T-cell (primary cell): Measurements from ENCODE around the gene ZNF827. TPM values are rescaled to one million over a fixed set of nuclear protein-coding genes. Genes with fewer than 3 reads are reported as not detected.
A peak's percentile ranks its signal among the peaks of the same experiment; 100 is the strongest.

Experiments used
- ATAC-seq, 4 experiments: fragments of 200-7000 bp in 3 of 4; fragments of 150-1000 bp in 1 of 4; cut with Tn5 transposase; replicated peaks in 1 of 4; 1 replicate in 3 of 4; 2 replicates in 1 of 4; pipeline ENCODE4 v1.10.0; 2021; ENCODE audit warnings: moderate library complexity in 3 of 4, mild to moderate bottlenecking in 2 of 4, moderate number of reproducible peaks in 1 of 4
- CTCF ChIA-PET, 2 donors: fragments of 300-600 bp; sonication (Branson Sonifier 250); formaldehyde crosslinking; loops; one replicate each; lab custom pipeline; 2022; ENCODE audit warnings: antibody characterized with exemption in 2 of 2; lab: Charles Lee
- POLR2A ChIA-PET, 2 donors: fragments of 300-600 bp; sonication (Branson Sonifier 250); formaldehyde crosslinking; loops; one replicate each; lab custom pipeline; 2022; ENCODE audit warnings: antibody characterized with exemption in 2 of 2; lab: Charles Lee
- DNase-seq, 35 experiments: peaks; one replicate each; pipeline versions ENCODE4 v3.0.0 to v3.0.0-alpha.2; 2013 to 2023
- H3K27ac ChIP-seq: one replicate; pipeline ENCODE4 v1.5.1; 2013; ENCODE audit warnings: low read length
- H3K27me3 ChIP-seq, 2 experiments: replicated peaks in 1 of 2; 1 replicate in 1 of 2; 2 replicates in 1 of 2; pipeline versions ENCODE4 v1.6.1 to v1.7.0; 2013; ENCODE audit warnings: low read length in 1 of 2, mixed read lengths in 1 of 2; ENCODE audit not compliant: control insufficient read depth in 2 of 2, insufficient read depth in 2 of 2; ENCODE audit errors: extremely low read depth in 1 of 2
- H3K36me3 ChIP-seq, 2 donors: 1 replicate in 1 of 2; 2 replicates in 1 of 2; pipeline versions ENCODE4 v1.6.1 to v1.7.0; 2013; ENCODE audit warnings: low read length in 1 of 2; ENCODE audit not compliant: control insufficient read depth in 2 of 2, insufficient read depth in 1 of 2; ENCODE audit errors: extremely low read depth in 1 of 2
- H3K4me1 ChIP-seq, 2 experiments: 1 replicate in 1 of 2; 2 replicates in 1 of 2; pipeline versions ENCODE4 v1.6.1 to v1.7.0; 2013; ENCODE audit warnings: low read length in 2 of 2, mixed read lengths in 1 of 2; ENCODE audit not compliant: insufficient read depth in 2 of 2, control insufficient read depth in 1 of 2; ENCODE audit errors: extremely low read depth in 1 of 2
- H3K4me3 ChIP-seq, 2 donors: 1 replicate in 1 of 2; 2 replicates in 1 of 2; pipeline versions ENCODE4 v1.5.1 to v1.7.0; 2013; ENCODE audit warnings: mild to moderate bottlenecking in 2 of 2, low read length in 1 of 2, moderate library complexity in 1 of 2; ENCODE audit not compliant: control insufficient read depth in 1 of 2; ENCODE audit errors: extremely low read depth in 1 of 2
- H3K9me3 ChIP-seq: 2 replicates; pipeline ENCODE4 v1.7.0; 2013
- H3K27ac Mint-ChIP-seq, 2 donors: one replicate each; pipeline ENCODE4 v1.8.0; 2020 to 2021; ENCODE audit warnings: mild to moderate bottlenecking in 2 of 2, mixed read lengths in 2 of 2
- H3K27me3 Mint-ChIP-seq, 2 donors: one replicate each; pipeline ENCODE4 v1.8.0; 2021 to 2022; ENCODE audit warnings: mixed read lengths in 2 of 2
- H3K36me3 Mint-ChIP-seq: one replicate; pipeline ENCODE4 v1.8.0; 2021; ENCODE audit warnings: mixed read lengths
- H3K4me1 Mint-ChIP-seq, 3 donors: one replicate each; pipeline ENCODE4 v1.8.0; 2020 to 2022; ENCODE audit warnings: mixed read lengths in 3 of 3, mild to moderate bottlenecking in 1 of 3
- H3K4me3 Mint-ChIP-seq, 3 donors: one replicate each; pipeline ENCODE4 v1.8.0; 2020 to 2022; ENCODE audit warnings: mild to moderate bottlenecking in 3 of 3, mixed read lengths in 3 of 3, moderate library complexity in 3 of 3
- H3K9me3 Mint-ChIP-seq, 3 donors: one replicate each; pipeline ENCODE4 v1.8.0; 2020 to 2022; ENCODE audit warnings: mixed read lengths in 3 of 3
- WGBS: methylation state at CpG from one replicate; pipeline ENCODE4 v1.1.5; 2013; ENCODE audit warnings: missing lambda C conversion rate; ENCODE audit not compliant: insufficient coverage; 5-methylcytosine and 5-hydroxymethylcytosine counted together
- total RNA-seq, 35 experiments: library from RNA in 6 of 35; stranded (reverse) in 6 of 35; fragments of 120-200 nt in 1 of 35; gene quantifications; one replicate each; pipeline versions ENCODE4 v1.2.1 to v1.2.4 and lab custom pipeline; 2013 to 2026

The ZNF827 gene
- total RNA-seq, 5 donors from 2014 or later (not counting 1 experiment from before 2014, with no cell fraction given): 17.3 to 24.8 (median 18.5) TPM

GRCh38 chr4:145936142-145936996 lies 2.3 kb downstream of the ZNF827 start:
- no peaks in the 10 kb centered on the region for H3K36me3 ChIP-seq
- ChIA-PET CTCF (interaction anchor here (0.6 to 1.4 kb wide), 7 partner anchors 9 to 755 kb away, joined by 3 to 12 read pairs (median 3); no protein-coding TSS in a partner anchor), POLR2A (interaction anchor here (0.6 to 0.7 kb wide), 3 partner anchors 20 to 1681 kb away, joined by 3 to 5 read pairs (median 4); no protein-coding TSS in a partner anchor)
- peak overlapping the region; percentile 63 for H3K27ac ChIP-seq
- ATAC-seq (peak; percentile 54 to 63 (median 60)), DNase-seq (peak; percentile 35 to 80 (median 55))
- no peaks in the 10 kb centered on the region for H3K36me3 Mint-ChIP-seq
- 0% methylated on average over 32 of the region's 70 CpGs for WGBS
- H3K27me3 Mint-ChIP-seq: peaks cover 0 to 2% of the 10 kb centered on the region in 2 donors
- H3K4me3 ChIP-seq: peak overlapping the region; percentile 83 to 85
- no peaks in the 10 kb centered on the region for H3K9me3 ChIP-seq
- peak overlapping the region; percentile 94 to 96 for H3K27ac Mint-ChIP-seq
- no peaks in the 10 kb centered on the region for H3K9me3 Mint-ChIP-seq
- H3K27me3 ChIP-seq: no peaks in the 10 kb centered on the region
- peaks cover 6 to 12% of the 10 kb centered on the region in 2 experiments for H3K4me1 ChIP-seq
- H3K4me3 Mint-ChIP-seq: peak overlapping the region; percentile 90 to 92 (median 90)
- H3K4me1 Mint-ChIP-seq: peaks cover 38 to 55% (median 42%) of the 10 kb centered on the region in 3 donors

- H3K36me3 ChIP-seq: no peaks in the 10 kb centered on the region
- Mint-ChIP-seq H3K36me3 (no peaks in the 10 kb centered on the region), H3K4me1 (peaks cover 43 to 63% (median 47%) of the 10 kb centered on the region in 3 donors), H3K27me3 (peaks cover 0 to 2% of the 10 kb centered on the region in 2 donors), H3K9me3 (no peaks in the 10 kb centered on the region), H3K4me3 (peak overlapping the region; percentile 90 to 92 (median 90)), H3K27ac (peak overlapping the region; percentile 94 to 96)
- POLR2A ChIA-PET: no interaction called here
- H3K27me3 ChIP-seq: no peaks in the 10 kb centered on the region
- no peaks in the 10 kb centered on the region for H3K9me3 ChIP-seq
- H3K4me3 ChIP-seq: peak overlapping the region; percentile 83 to 85
- peaks cover 6 to 12% of the 10 kb centered on the region in 2 experiments for H3K4me1 ChIP-seq
- WGBS: 20% methylated on average over 2 of the region's 18 CpGs
- H3K27ac ChIP-seq: peak overlapping the region; percentile 56
- CTCF ChIA-PET: interaction anchor here (0.8 to 0.9 kb wide), 2 partner anchors 16 to 22 kb away, joined by 3 read pairs; no protein-coding TSS in a partner anchor
- ATAC-seq (no peak), DNase-seq (peak in 4 of 35 experiments; percentile 1 to 40 (median 8))
Measured at GRCh38 chr4:145935253-145936141, 3.1 kb downstream of the ZNF827 start.

GRCh38 chr4:145934434-145935047 lies 4.1 kb downstream of the ZNF827 start:
- no peaks in the 10 kb centered on the region for H3K27me3 ChIP-seq
- Mint-ChIP-seq H3K4me1 (peaks cover 47 to 69% (median 49%) of the 10 kb centered on the region in 3 donors), H3K27me3 (peaks cover 0 to 2% of the 10 kb centered on the region in 2 donors), H3K9me3 (no peaks in the 10 kb centered on the region), H3K4me3 (peak overlapping the region; percentile 17 to 92 (median 90)), H3K36me3 (no peaks in the 10 kb centered on the region), H3K27ac (peak overlapping the region; percentile 94 to 96)
- H3K4me3 ChIP-seq: no peak overlapping the region
- ChIA-PET CTCF (no interaction called here), POLR2A (no interaction called here)
- 88% methylated on average over 2 of the region's 3 CpGs for WGBS
- no peak overlapping the region for H3K27ac ChIP-seq
- ATAC-seq: no peak
- no peak for DNase-seq
- no peaks in the 10 kb centered on the region for H3K36me3 ChIP-seq
- peaks cover 6 to 12% of the 10 kb centered on the region in 2 experiments for H3K4me1 ChIP-seq
- H3K9me3 ChIP-seq: no peaks in the 10 kb centered on the region

- no CpG with 5 or more reads among the region's 2 CpGs for WGBS
- Mint-ChIP-seq H3K27me3 (no peaks in the 10 kb centered on the region), H3K4me3 (no peak overlapping the region), H3K9me3 (no peaks in the 10 kb centered on the region), H3K4me1 (peaks cover 39 to 55% (median 48%) of the 10 kb centered on the region in 3 donors), H3K36me3 (peaks cover 3% of the 10 kb centered on the region), H3K27ac (no peak overlapping the region)
- ATAC-seq: no peak
- POLR2A ChIA-PET: no interaction called here
- Histone ChIP-seq H3K4me3 (no peak overlapping the region), H3K27ac (no peak overlapping the region), H3K36me3 (no peaks in the 10 kb centered on the region), H3K27me3 (no peaks in the 10 kb centered on the region), H3K9me3 (no peaks in the 10 kb centered on the region), H3K4me1 (peaks cover 3 to 7% of the 10 kb centered on the region in 2 experiments)
- DNase-seq: no peak
- CTCF ChIA-PET: no interaction called here
Measured at GRCh38 chr4:145933134-145933533, 5.5 kb downstream of the ZNF827 start.

DNA sequence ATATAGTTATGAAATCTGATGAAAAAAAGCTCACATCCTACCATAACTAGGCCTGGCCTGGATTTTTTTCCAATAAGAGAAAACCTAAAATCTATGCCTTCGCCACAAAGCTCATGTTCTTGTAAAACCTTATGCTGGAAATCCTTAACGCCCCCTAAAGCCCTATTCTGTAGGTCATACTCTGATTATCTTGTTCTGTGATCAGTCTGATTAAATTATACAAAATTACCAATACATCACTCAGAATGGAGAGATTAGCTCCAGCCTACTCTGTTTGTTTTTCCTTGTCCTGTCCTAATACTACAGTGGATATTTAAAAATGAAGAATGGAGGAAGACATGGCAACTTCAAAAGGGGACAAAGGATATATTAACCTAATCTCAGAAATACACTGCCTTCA lies 7.2 kb downstream of the ZNF827 start:
- Mint-ChIP-seq H3K4me3 (no peak overlapping the region), H3K9me3 (peaks cover 0 to under 1% (median 0%) of the 10 kb centered on the region in 3 donors), H3K27me3 (no peaks in the 10 kb centered on the region), H3K4me1 (peaks cover 42 to 54% (median 53%) of the 10 kb centered on the region in 3 donors), H3K36me3 (peaks cover 3% of the 10 kb centered on the region), H3K27ac (no peak overlapping the region)
- ChIA-PET CTCF (interaction anchor here (0.7 to 1.7 kb wide), 4 partner anchors 11 to 53 kb away, joined by 3 read pairs; no protein-coding TSS in a partner anchor), POLR2A (interaction anchor here in 1 of 2 donors (0.5 to 0.9 kb wide), 4 partner anchors 13 to 310 kb away, joined by 3 to 4 read pairs (median 3); no protein-coding TSS in a partner anchor)
- DNase-seq (no peak), ATAC-seq (no peak)
- Histone ChIP-seq H3K27ac (no peak overlapping the region), H3K36me3 (no peaks in the 10 kb centered on the region), H3K4me1 (peaks cover 3 to 7% of the 10 kb centered on the region in 2 experiments), H3K27me3 (no peaks in the 10 kb centered on the region), H3K4me3 (no peak overlapping the region), H3K9me3 (no peaks in the 10 kb centered on the region)
- 100% methylated on average over 1 of the region's 2 CpGs for WGBS
